Smooth muscle cell of the brain vasculature (primary cell): Measurements from ENCODE around the gene C1orf35.

Experiments
- DNase-seq: peaks from one replicate; pipeline ENCODE4 v3.0.0-alpha.2; 2012; ENCODE audit warnings: low read depth, low spot score

Gene C1orf35

GRCh38 chr1:228063251-228064191 is 39.6 kb downstream of the C1orf35 start:
- no peak for DNase-seq

GRCh38 chr1:228062812-228063211 is 40.3 kb downstream of the C1orf35 start:
- no peak for DNase-seq

GRCh38 chr1:228062085-228062791 is 40.9 kb downstream of the C1orf35 start:
- DNase-seq, result no peak

- no peak for DNase-seq
These were observed 41.6 kb downstream of the C1orf35 start for GRCh38 chr1:228061411-228062084.

GRCh38 chr1:228060458-228061190 is 42.5 kb downstream of the C1orf35 start:
- DNase-seq, result no peak

GRCh38 chr1:228059634-228060457 is 43.3 kb downstream of the C1orf35 start:
- DNase-seq, result no peak

- no peak for DNase-seq
These were observed 44.0 kb downstream of the C1orf35 start for GRCh38 chr1:228058949-228059633.

GRCh38 chr1:228058172-228058948 is 44.8 kb downstream of the C1orf35 start:
- no peak for DNase-seq
